GM19351 (cell line): ENCODE measurements around the gene SAG.
"Not testable (repeated sequence)": the region's sequence is repeated elsewhere in the genome, so short reads cannot be mapped to it uniquely, and the experiment has no call there.

Experiments
- ATAC-seq: cut with Tn5 transposase; IDR thresholded peaks from one replicate; pipeline ENCODE4 v1.9.1; 2021; ENCODE audit warnings: mild to moderate bottlenecking, moderate library complexity; ENCODE audit not compliant: unreplicated experiment

Gene SAG

GRCh38 chr2:233328922-233329321 is 21.3 kb downstream of the SAG start:
- no peak for ATAC-seq

- no peak for ATAC-seq
These were observed 22.0 kb downstream of the SAG start for GRCh38 chr2:233329489-233330135.

- peak; percentile 97 for ATAC-seq
These were observed 23.9 kb downstream of the SAG start for GRCh38 chr2:233331536-233331935.

GRCh38 chr2:233332125-233332524 is 24.5 kb downstream of the SAG start:
- no peak for ATAC-seq

- no peak for ATAC-seq
These were observed 27.3 kb downstream of the SAG start for GRCh38 chr2:233334915-233335314.

DNA sequence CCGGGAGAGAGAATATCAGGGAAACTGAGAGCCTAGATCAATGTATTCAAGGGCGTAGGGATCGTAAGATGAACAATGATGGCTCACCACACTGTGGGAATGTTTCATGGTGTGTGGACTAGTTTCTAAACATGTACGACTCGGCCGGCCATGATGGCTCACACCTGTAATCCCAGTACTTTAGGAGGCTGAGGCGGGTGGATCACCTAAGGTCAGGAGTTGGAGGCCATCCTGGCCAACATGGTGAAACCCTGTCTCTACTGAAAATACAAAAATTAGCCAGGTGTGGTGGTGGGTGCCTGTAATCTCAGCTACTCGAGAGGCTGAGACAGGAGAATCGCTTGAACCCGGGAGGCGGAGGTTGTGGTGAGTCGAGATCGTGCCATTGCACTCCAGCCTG is 28.5 kb downstream of the SAG start:
- not testable (repeated sequence) for ATAC-seq

- no peak for ATAC-seq
These were observed 28.9 kb downstream of the SAG start for GRCh38 chr2:233336541-233336940.

DNA sequence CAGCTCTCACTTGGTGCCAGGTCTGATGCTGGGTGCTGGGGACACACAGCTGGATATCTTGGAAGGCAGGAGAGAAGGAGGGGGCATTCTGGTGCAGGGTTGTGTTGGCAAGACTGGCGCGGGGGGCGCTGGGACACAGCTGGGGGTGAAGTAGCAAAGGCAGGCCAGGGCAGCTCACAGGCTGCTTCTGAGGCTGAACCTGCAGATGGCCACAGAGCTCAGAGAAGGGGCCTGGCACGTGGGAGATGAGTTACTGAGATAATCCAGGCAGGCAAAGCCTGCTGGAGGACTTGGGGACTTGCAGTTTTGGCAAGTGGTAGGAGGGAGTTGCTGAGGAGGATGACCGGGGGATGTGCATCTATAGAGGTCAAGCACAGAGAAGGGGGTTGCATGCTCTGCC is 30.4 kb downstream of the SAG start:
- ATAC-seq, result no peak

DNA sequence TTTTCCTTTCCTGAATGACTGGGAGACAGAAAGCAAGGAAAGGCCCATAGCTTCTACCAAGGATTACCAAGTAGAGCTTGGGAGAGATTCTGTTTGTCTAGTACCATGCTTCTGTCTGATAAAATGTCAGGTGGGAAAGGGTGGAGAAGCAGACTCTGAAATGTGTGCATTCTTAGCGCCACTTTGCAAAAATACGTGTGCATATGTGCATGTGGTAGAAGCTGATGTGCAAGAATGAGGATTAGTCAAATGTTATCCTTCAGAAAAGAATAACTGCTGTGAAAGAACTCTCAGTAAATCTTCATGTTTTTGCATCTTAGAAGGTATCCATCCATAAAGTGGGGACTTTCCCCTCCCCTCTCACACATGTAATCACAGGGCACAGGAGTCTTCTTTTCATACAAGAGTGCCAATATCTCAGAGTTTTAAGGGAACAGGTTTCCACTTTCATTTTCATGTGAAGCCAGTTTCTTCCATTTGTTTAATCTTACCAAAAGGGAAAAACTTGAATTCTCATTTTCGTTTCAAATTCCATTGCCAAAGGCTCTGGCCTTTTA is 31.3 kb downstream of the SAG start:
- ATAC-seq, result no peak

GRCh38 chr2:233339427-233339826 is 31.8 kb downstream of the SAG start:
- no peak for ATAC-seq

GRCh38 chr2:233341296-233341695 is 33.7 kb downstream of the SAG start:
- no peak for ATAC-seq

DNA sequence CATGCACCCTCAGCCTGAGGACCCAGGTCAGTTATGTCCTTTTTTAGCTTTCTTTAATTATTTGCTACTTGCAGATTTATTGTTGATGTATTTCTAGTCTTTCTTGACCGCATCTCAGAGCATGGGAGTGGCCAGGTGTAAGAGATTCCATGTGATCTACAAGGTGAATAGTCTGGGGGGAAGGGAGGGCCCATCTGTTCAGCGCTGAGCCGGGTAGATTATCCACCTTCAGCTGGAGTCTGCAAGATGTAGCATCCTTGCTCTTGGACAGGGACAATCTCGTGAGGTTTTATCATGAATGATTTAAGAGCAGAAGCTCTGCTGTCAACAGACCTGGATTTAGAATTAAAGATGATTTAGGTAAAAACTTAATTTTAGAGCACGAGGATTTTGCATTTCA is 34.7 kb downstream of the SAG start:
- ATAC-seq, result no peak

GRCh38 chr2:233343171-233343705 is 35.6 kb downstream of the SAG start:
- no peak for ATAC-seq

DNA sequence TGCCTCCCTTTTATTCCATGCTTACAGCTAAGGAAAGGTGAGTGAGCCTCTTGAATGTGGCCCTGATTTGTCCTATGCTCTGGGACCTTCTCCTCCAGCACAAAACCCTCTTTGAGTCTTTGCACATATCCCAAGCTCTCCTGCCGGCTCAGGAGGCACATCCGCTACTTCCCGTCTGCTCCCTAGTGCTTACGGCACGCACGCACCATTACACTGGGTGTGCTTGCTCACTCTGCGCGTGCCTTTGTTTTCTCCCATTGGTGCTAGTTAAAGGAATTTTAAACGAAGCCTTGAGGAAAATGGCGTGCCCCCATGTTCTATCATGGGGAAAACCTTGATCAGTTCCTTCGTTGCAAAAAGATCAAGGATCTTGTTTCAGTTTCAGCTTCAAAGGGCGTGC is 38.8 kb downstream of the SAG start:
- no peak for ATAC-seq

- ATAC-seq, result no peak
These were observed 39.3 kb downstream of the SAG start for GRCh38 chr2:233346930-233347329.

- peak; percentile 53 for ATAC-seq
These were observed 41.7 kb downstream of the SAG start for GRCh38 chr2:233349005-233349998.

DNA sequence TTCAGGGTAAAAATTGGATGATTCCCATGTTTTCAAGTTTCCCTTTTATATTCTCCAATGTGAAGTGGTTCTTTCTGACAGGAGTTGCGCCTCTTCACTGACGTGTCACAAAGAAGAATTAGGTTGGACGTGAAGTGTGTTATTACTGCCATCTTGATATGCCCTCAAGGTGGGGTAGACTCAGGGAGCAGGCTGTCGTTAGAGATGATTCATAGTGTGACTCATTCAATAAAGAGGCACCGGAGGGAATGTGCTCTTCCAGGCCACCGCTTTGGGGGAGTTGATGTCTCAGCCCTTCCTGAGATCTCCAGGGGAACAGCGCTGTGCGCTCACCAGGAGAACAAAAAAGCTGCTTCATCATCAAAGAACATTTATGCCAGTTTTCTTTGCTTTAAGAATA is 43.1 kb downstream of the SAG start:
- no peak for ATAC-seq

DNA sequence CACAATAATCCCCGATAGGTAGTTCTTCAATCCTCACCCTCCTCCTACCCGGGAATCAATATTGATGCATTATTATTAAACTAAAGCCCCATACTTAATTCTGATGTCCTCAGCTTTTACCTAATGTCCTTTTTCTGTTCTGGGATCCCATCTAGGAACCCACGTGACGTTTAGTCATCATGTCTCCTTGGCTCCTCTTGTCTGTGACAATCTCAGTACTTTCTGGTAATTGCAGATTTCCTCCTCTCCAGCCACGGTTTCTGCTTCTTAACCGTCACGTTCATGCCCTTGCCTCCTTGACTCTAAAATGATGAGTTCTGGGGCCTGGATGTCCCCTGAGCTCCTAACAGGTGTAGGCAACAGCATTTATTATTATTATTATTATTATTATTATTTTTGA is 43.8 kb downstream of the SAG start:
- no peak for ATAC-seq

- ATAC-seq, result no peak
These were observed 44.7 kb downstream of the SAG start for GRCh38 chr2:233352141-233352842.

DNA sequence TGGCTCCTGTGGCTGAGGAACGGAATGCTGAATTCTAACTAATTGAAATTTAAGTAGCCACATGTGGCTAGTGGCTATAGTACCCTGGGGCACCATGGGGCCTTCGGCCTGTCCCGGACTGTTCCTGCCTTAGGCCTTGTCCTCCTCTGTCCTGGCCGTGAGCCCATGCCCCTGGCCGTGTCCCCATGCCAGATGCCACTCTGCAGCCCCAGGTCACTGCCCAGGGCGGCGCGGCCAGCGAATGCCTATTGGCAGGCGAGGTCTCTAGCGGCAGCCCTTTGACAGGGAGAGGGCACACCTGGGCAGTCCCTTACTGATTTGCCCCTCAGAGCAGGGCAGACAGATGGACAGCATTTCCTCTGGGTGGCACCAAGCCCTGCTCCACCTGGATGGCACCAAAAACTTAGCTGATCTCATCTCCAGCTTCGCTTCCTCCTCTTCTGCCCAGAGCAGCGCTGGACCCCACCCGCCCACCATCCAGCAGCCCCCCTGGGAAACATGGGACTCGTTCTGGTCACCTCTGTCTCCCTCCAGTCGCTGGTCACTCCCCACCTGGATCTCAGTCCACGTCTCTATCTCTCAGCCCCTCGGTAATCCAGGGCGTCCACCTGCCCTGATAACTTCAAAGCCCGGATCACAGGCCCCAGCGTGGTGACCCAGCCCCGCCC is 45.6 kb downstream of the SAG start:
- no peak for ATAC-seq
